H9 (cell line): ENCODE data around the gene TLX2. TPM values are rescaled to one million over a fixed set of nuclear protein-coding genes. Genes with fewer than 3 reads are reported as not detected.

ENCODE experiments used
- DNase-seq: peaks from one replicate; pipeline ENCODE4 v3.0.0-alpha.2; 2017
- H2AFZ ChIP-seq: one replicate; pipeline ENCODE4 v1.6.1; 2013; ENCODE audit warnings: mild to moderate bottlenecking, low read length, control low read depth, moderate library complexity
- H2AK5ac ChIP-seq: 2 replicates; pipeline ENCODE4 v1.6.1; 2013; ENCODE audit warnings: low read length, control low read depth, mixed read lengths; ENCODE audit not compliant: insufficient read length
- H2BK120ac ChIP-seq: one replicate; pipeline ENCODE4 v1.6.1; 2013; ENCODE audit warnings: low read depth, mild to moderate bottlenecking, low read length, control low read depth, inconsistent platforms; ENCODE audit not compliant: poor library complexity, severe bottlenecking
- H2BK12ac ChIP-seq: 2 replicates; pipeline ENCODE4 v1.6.1; 2013; ENCODE audit warnings: low read length, control low read depth, mixed read lengths, low read depth; ENCODE audit not compliant: insufficient read length
- H2BK15ac ChIP-seq: 2 replicates; pipeline ENCODE4 v1.6.1; 2013; ENCODE audit warnings: low read depth, low read length, control low read depth
- H2BK20ac ChIP-seq: one replicate; pipeline ENCODE4 v1.6.1; 2013; ENCODE audit warnings: low read depth, mild to moderate bottlenecking, low read length, control low read depth, inconsistent platforms; ENCODE audit not compliant: poor library complexity, severe bottlenecking
- H2BK5ac ChIP-seq: 2 replicates; pipeline ENCODE4 v1.6.1; 2013; ENCODE audit warnings: low read length, control low read depth, mixed read lengths; ENCODE audit not compliant: insufficient read length
- H3K14ac ChIP-seq: 2 replicates; pipeline ENCODE4 v1.6.1; 2013; ENCODE audit warnings: low read length, control low read depth; ENCODE audit not compliant: insufficient read depth
- H3K18ac ChIP-seq: 2 replicates; pipeline ENCODE4 v1.6.1; 2013; ENCODE audit warnings: low read depth, mild to moderate bottlenecking, mixed read lengths, low read length, control low read depth; ENCODE audit not compliant: insufficient read length
- H3K23ac ChIP-seq: 2 replicates; pipeline ENCODE4 v1.6.1; 2013; ENCODE audit warnings: low read length, control low read depth, mixed read lengths, low read depth; ENCODE audit not compliant: insufficient read length
- H3K23me2 ChIP-seq: 2 replicates; pipeline ENCODE4 v1.6.1; 2013; ENCODE audit warnings: low read depth, mild to moderate bottlenecking, mixed read lengths, low read length, control low read depth; ENCODE audit not compliant: insufficient read length, poor library complexity, severe bottlenecking
- H3K27ac ChIP-seq: 2 replicates; pipeline ENCODE4 v1.5.1; 2013; ENCODE audit warnings: low read length, control low read depth, mixed read lengths, low read depth; ENCODE audit not compliant: insufficient read length
- H3K27me3 ChIP-seq: 2 replicates; pipeline ENCODE4 v1.6.1; 2013; ENCODE audit warnings: low read length, control low read depth, inconsistent platforms; ENCODE audit not compliant: insufficient read depth
- H3K4ac ChIP-seq: 2 replicates; pipeline ENCODE4 v1.6.1; 2013; ENCODE audit warnings: low read depth, mild to moderate bottlenecking, control low read depth, inconsistent platforms, low read length, moderate library complexity
- H3K4me1 ChIP-seq: 2 replicates; pipeline ENCODE4 v1.6.1; 2013; ENCODE audit warnings: low read length, control low read depth, inconsistent platforms; ENCODE audit not compliant: insufficient read depth
- H3K4me2 ChIP-seq: 2 replicates; pipeline ENCODE4 v1.6.1; 2013; ENCODE audit warnings: low read length, control low read depth, mixed read lengths; ENCODE audit not compliant: insufficient read length, insufficient read depth
- H3K56ac ChIP-seq: 2 replicates; pipeline ENCODE4 v1.6.1; 2013; ENCODE audit warnings: low read depth, mild to moderate bottlenecking, mixed read lengths, low read length, control low read depth; ENCODE audit not compliant: insufficient read length
- H3K79me1 ChIP-seq: 2 replicates; pipeline ENCODE4 v1.6.1; 2013; ENCODE audit warnings: low read depth, mild to moderate bottlenecking, moderate library complexity, low read length, control low read depth, inconsistent platforms; ENCODE audit not compliant: insufficient read depth, poor library complexity, severe bottlenecking
- H3K79me2 ChIP-seq: 2 replicates; pipeline ENCODE4 v1.6.1; 2013; ENCODE audit warnings: low read length, control low read depth, inconsistent platforms; ENCODE audit not compliant: insufficient read depth
- H3K9ac ChIP-seq: 2 replicates; pipeline ENCODE4 v1.6.1; 2013; ENCODE audit warnings: low read length, control low read depth, mixed read lengths; ENCODE audit not compliant: insufficient read length; ENCODE audit errors: extremely low read depth
- H3K9me3 ChIP-seq: one replicate; pipeline ENCODE4 v1.6.1; 2013; ENCODE audit warnings: low read depth, low read length, inconsistent platforms; ENCODE audit not compliant: control insufficient read depth
- H3T11ph ChIP-seq: one replicate; pipeline ENCODE4 v1.6.1; 2013; ENCODE audit warnings: mild to moderate bottlenecking, low read length, control low read depth, inconsistent platforms
- H4K20me1 ChIP-seq: one replicate; pipeline ENCODE4 v1.6.1; 2013; ENCODE audit not compliant: control insufficient read depth, insufficient read length, insufficient read depth
- H4K5ac ChIP-seq: 2 replicates; pipeline ENCODE4 v1.6.1; 2013; ENCODE audit warnings: low read depth, mild to moderate bottlenecking, mixed read lengths, low read length, control low read depth; ENCODE audit not compliant: insufficient read length
- H4K8ac ChIP-seq: replicated peaks from 2 replicates; pipeline ENCODE4 v1.6.1; 2013; ENCODE audit warnings: low read length, control low read depth, mixed read lengths, low read depth; ENCODE audit not compliant: insufficient read length
- H4K91ac ChIP-seq: 2 replicates; pipeline ENCODE4 v1.6.1; 2013; ENCODE audit warnings: low read depth, mild to moderate bottlenecking, moderate library complexity, mixed read lengths, low read length, control low read depth; ENCODE audit not compliant: insufficient read length
- H3K27ac Mint-ChIP-seq, 3 experiments: 2 replicates in 2 of 3; 3 replicates in 1 of 3; pipeline ENCODE4 v1.8.0; 2020 to 2021; ENCODE audit warnings: mixed read lengths in 3 of 3, mild to moderate bottlenecking in 1 of 3, moderate library complexity in 1 of 3
- H3K27me3 Mint-ChIP-seq: 2 replicates; pipeline ENCODE4 v1.8.0; 2021; ENCODE audit warnings: low read depth, mild to moderate bottlenecking, moderate library complexity, mixed read lengths
- H3K36me3 Mint-ChIP-seq, 3 experiments: 2 replicates in 2 of 3; 3 replicates in 1 of 3; pipeline ENCODE4 v1.8.0; 2020 to 2021; ENCODE audit warnings: low read depth in 3 of 3, mixed read lengths in 3 of 3; ENCODE audit not compliant: insufficient read depth in 1 of 3
- H3K4me1 Mint-ChIP-seq, 2 experiments: 2 replicates each; pipeline ENCODE4 v1.8.0; 2020; ENCODE audit warnings: mixed read lengths in 2 of 2
- H3K4me3 Mint-ChIP-seq, 2 experiments: 2 replicates in 1 of 2; 3 replicates in 1 of 2; pipeline ENCODE4 v1.8.0; 2020 to 2021; ENCODE audit warnings: mild to moderate bottlenecking in 2 of 2, mixed read lengths in 2 of 2, moderate library complexity in 1 of 2
- H3K9me3 Mint-ChIP-seq, 2 experiments: 2 replicates in 1 of 2; 3 replicates in 1 of 2; pipeline ENCODE4 v1.8.0; 2020; ENCODE audit warnings: mild to moderate bottlenecking in 2 of 2, mixed read lengths in 2 of 2, moderate library complexity in 1 of 2
- CTCF ChIP-seq: fragments of 200-600 bp; sonication (generic); conservative IDR thresholded peaks from 3 replicates; pipeline ENCODE4 v1.8.0; 2021; ENCODE audit warnings: antibody characterized with exemption, mild to moderate bottlenecking
- WGBS: extraction: QIAGEN DNeasy Blood & Tissue Kit; methylation state at CpG from one replicate; pipeline ENCODE4 v1.1.7; 2013; ENCODE audit warnings: missing lambda C conversion rate, low lambda C conversion rate, mixed read lengths; ENCODE audit not compliant: insufficient read length; ENCODE audit errors: extremely low coverage; 5-methylcytosine and 5-hydroxymethylcytosine counted together
- total RNA-seq: library from RNA; stranded (reverse); gene quantifications from 2 replicates; pipeline ENCODE4 v1.2.1, GENCODE V29; 2021

The TLX2 gene
- total RNA-seq, 1 experiment from 2014 or later: 0.20 TPM

GRCh38 chr2:74501335-74502071 lies 12.7 kb upstream of the TLX2 start:
- Histone ChIP-seq H2BK20ac (no peak overlapping the region), H3T11ph (no peak overlapping the region), H3K18ac (no peak overlapping the region), H3K27ac (no peak overlapping the region), H3K9ac (no peak overlapping the region), H2BK120ac (no peak overlapping the region), H3K4me1 (peaks cover 2% of the 10 kb centered on the region; the same call in 1 of the 2 replicates), H2AFZ (no peak overlapping the region), H3K79me1 (no peaks in the 10 kb centered on the region), H3K27me3 (peaks cover 87% of the 10 kb centered on the region), H2AK5ac (no peak overlapping the region), H4K8ac (no peak overlapping the region), H2BK12ac (no peak overlapping the region), H3K23me2 (peaks cover 41% of the 10 kb centered on the region), H4K20me1 (no peaks in the 10 kb centered on the region), H4K91ac (no peak overlapping the region), H2BK15ac (no peak overlapping the region), H3K4me2 (peak overlapping the region; percentile 54), H3K4ac (no peak overlapping the region), H3K14ac (no peak overlapping the region), H3K9me3 (no peaks in the 10 kb centered on the region), H3K79me2 (no peaks in the 10 kb centered on the region), H3K23ac (no peak overlapping the region), H3K56ac (no peak overlapping the region), H2BK5ac (no peak overlapping the region), H4K5ac (no peak overlapping the region)
- peak overlapping the region; percentile 72 to 85 for H3K4me3 Mint-ChIP-seq
- peaks cover 53 to 65% of the 10 kb centered on the region in 2 experiments for H3K4me1 Mint-ChIP-seq
- H3K27ac Mint-ChIP-seq: no peak overlapping the region
- no CpG with 5 or more reads among the region's 18 CpGs for WGBS
- H3K27me3 Mint-ChIP-seq: peaks cover 91% of the 10 kb centered on the region
- no peak for TF ChIP-seq CTCF
- peaks cover 2 to 5% of the 10 kb centered on the region in 2 experiments; a peak in 3 of 5 replicates for H3K9me3 Mint-ChIP-seq
- peak; percentile 39 for DNase-seq
- H3K36me3 Mint-ChIP-seq: peaks cover 19 to 27% (median 22%) of the 10 kb centered on the region in 3 experiments
